Gastrocnemius medialis (tissue), 4 donors: Measurements from ENCODE around the gene LRRC71.

ENCODE experiments used
- CTCF ChIP-seq, 5 experiments: fragments of 450-650 bp in 3 of 5; fragments of 200-600 bp in 2 of 5; sonication (generic) in 2 of 5; IDR thresholded peaks in 4 of 5; conservative IDR thresholded peaks in 1 of 5; 1 replicate in 4 of 5; 2 replicates in 1 of 5; pipeline ENCODE4 v1.5.1; 2016 to 2019; ENCODE audit warnings: antibody characterized with exemption in 5 of 5, mild to moderate bottlenecking in 3 of 5, moderate library complexity in 3 of 5
- POLR2A ChIP-seq, 2 donors: fragments of 450-650 bp; IDR thresholded peaks; one replicate each; pipeline ENCODE4 v1.6.1; 2017; ENCODE audit warnings: antibody characterized with exemption in 2 of 2, mild to moderate bottlenecking in 2 of 2, moderate library complexity in 2 of 2

GRCh38 chr1:156884560-156885184 lies 35.8 kb upstream of the LRRC71 start:
- TF ChIP-seq POLR2A (IDR thresholded peaks at IDR 0.05) (no peak), CTCF (IDR thresholded peaks at IDR 0.05 in 4 of 5, conservative IDR thresholded peaks at IDR 0.05 in 1 of 5) (no peak)
